CD4-positive, alpha-beta memory T cell (primary cell): ENCODE results near the gene PDPR. TPM values are rescaled to one million over a fixed set of nuclear protein-coding genes. Genes with fewer than 3 reads are reported as not detected.
"Not testable (repeated sequence)": the region's sequence is repeated elsewhere in the genome, so short reads cannot be mapped to it uniquely, and the experiment has no call there.

Experiments
- CTCF ChIA-PET: fragments of 350-600 bp; sonication (Branson Sonifier 250); formaldehyde crosslinking; loops from one replicate; lab custom pipeline; 2021; ENCODE audit warnings: inconsistent platforms; ENCODE audit not compliant: partially characterized antibody; lab: Charles Lee
- POLR2A ChIA-PET: fragments of 350-600 bp; sonication (Branson Sonifier 250); formaldehyde crosslinking; loops from one replicate; lab custom pipeline; 2021; ENCODE audit not compliant: partially characterized antibody; lab: Charles Lee
- DNase-seq, 5 donors: peaks; one replicate each; pipeline versions ENCODE4 v3.0.0 to v3.0.0-alpha.2; 2020 to 2022; ENCODE audit warnings: mixed read lengths in 1 of 5
- H3K27ac ChIP-seq: one replicate; pipeline ENCODE4 v1.7.0; 2013; ENCODE audit warnings: low read depth, low read length
- H3K27me3 ChIP-seq: 2 replicates; pipeline ENCODE4 v1.7.0; 2013; ENCODE audit warnings: mild to moderate bottlenecking, low read length, moderate library complexity; ENCODE audit not compliant: insufficient read depth
- H3K36me3 ChIP-seq: 2 replicates; pipeline ENCODE4 v1.7.0; 2013; ENCODE audit warnings: mild to moderate bottlenecking, low read length, moderate library complexity; ENCODE audit not compliant: insufficient read depth
- H3K4me1 ChIP-seq: 2 replicates; pipeline ENCODE4 v1.7.0; 2013; ENCODE audit warnings: mild to moderate bottlenecking, low read length, moderate library complexity; ENCODE audit not compliant: insufficient read depth
- H3K4me3 ChIP-seq, 2 donors: one replicate each; pipeline ENCODE4 v1.7.0; 2013; ENCODE audit warnings: low read length in 2 of 2, mild to moderate bottlenecking in 1 of 2
- H3K9me3 ChIP-seq, 2 donors: one replicate each; pipeline ENCODE4 v1.7.0; 2013; ENCODE audit warnings: low read length in 2 of 2, control low read depth in 1 of 2; ENCODE audit not compliant: control insufficient read depth in 1 of 2
- H3K27ac Mint-ChIP-seq, 7 donors: one replicate each; pipeline ENCODE4 v1.8.0; 2020 to 2021; ENCODE audit warnings: mixed read lengths in 7 of 7, mild to moderate bottlenecking in 6 of 7, inconsistent platforms in 3 of 7, moderate library complexity in 3 of 7
- H3K27me3 Mint-ChIP-seq, 2 donors: one replicate each; pipeline ENCODE4 v1.8.0; 2020 to 2021; ENCODE audit warnings: mixed read lengths in 2 of 2
- H3K36me3 Mint-ChIP-seq, 2 donors: one replicate each; pipeline ENCODE4 v1.8.0; 2020 to 2021; ENCODE audit warnings: mixed read lengths in 2 of 2, inconsistent platforms in 1 of 2, mild to moderate bottlenecking in 1 of 2
- H3K4me1 Mint-ChIP-seq, 4 donors: one replicate each; pipeline ENCODE4 v1.8.0; 2020 to 2021; ENCODE audit warnings: mixed read lengths in 4 of 4, mild to moderate bottlenecking in 1 of 4
- H3K4me3 Mint-ChIP-seq, 8 donors: one replicate each; pipeline ENCODE4 v1.8.0; 2020 to 2021; ENCODE audit warnings: mixed read lengths in 8 of 8, mild to moderate bottlenecking in 7 of 8, moderate library complexity in 6 of 8, inconsistent platforms in 3 of 8
- H3K9me3 Mint-ChIP-seq, 8 donors: one replicate each; pipeline ENCODE4 v1.8.0; 2020 to 2021; ENCODE audit warnings: mixed read lengths in 8 of 8, mild to moderate bottlenecking in 5 of 8, inconsistent platforms in 3 of 8, moderate library complexity in 1 of 8
- intact Hi-C: fragments of 100-400 bp; cut with micrococcal nuclease; formaldehyde crosslinking; loops from one replicate; pipeline ENCODE4 v1.15.1; 2023
- polyA plus RNA-seq, 2 donors: library from polyadenylated mRNA; unstranded; fragments of 300-500 nt; fragmentation: Illumina TruSeq; gene quantifications; one replicate each; pipeline ENCODE4 v1.2.3, GENCODE V29; 2021
- total RNA-seq, 2 experiments: library from RNA; stranded (reverse); gene quantifications; one replicate each; pipeline ENCODE4 v1.2.3, GENCODE V29; 2021

PDPR gene
- total and polyA plus RNA-seq, 4 experiments from 2014 or later: 4.4 to 37.0 (median 23.8) TPM

DNA sequence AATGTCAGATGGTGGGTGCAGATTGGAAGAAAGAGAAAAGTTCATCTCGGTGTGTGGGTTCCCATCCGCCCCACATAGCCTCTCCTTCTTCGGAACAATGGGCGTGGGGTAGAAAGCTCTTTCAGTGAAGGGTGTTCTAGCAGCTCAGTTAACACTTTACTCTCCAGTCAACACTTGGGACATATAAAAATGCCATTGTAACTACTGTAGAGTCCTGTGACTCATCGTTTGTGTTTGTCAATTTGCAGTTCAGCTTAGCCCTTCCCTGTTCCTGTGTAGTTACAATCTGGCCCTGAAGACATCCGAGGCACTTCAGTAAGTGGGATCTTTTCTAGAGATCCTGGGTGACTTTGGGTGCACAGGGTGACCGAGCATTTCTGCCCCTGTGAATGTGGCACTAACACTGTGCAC is 47.9 kb downstream of the PDPR start:
- Mint-ChIP-seq H3K27ac (peak overlapping the region in 3 of 7 donors; percentile 0 to 81 (median 9)), H3K4me1 (peaks cover 3 to 5% (median 4%) of the 10 kb centered on the region in 4 donors), H3K27me3 (no peaks in the 10 kb centered on the region), H3K9me3 (no peaks in the 10 kb centered on the region), H3K4me3 (no peak overlapping the region), H3K36me3 (peaks cover 2 to 9% of the 10 kb centered on the region in 2 donors)
- no peak overlapping the region for H3K4me3 ChIP-seq
- peaks cover 49% of the 10 kb centered on the region for H3K36me3 ChIP-seq
- intact Hi-C loops: loop anchor here (10.0 kb wide), 1 partner anchor 493 kb away; no protein-coding TSS in a partner anchor
- no peaks in the 10 kb centered on the region for H3K4me1 ChIP-seq
- no peak for DNase-seq
- CTCF ChIA-PET: interaction anchor here (0.8 to 1.4 kb wide), 2 partner anchors 10 to 492 kb away, joined by 3 to 8 read pairs; no protein-coding TSS in a partner anchor
- H3K27me3 ChIP-seq: no peaks in the 10 kb centered on the region
- H3K27ac ChIP-seq: no peak overlapping the region
- POLR2A ChIA-PET: no interaction called here
- no peaks in the 10 kb centered on the region for H3K9me3 ChIP-seq

- no peak overlapping the region for H3K27ac ChIP-seq
- Mint-ChIP-seq H3K27me3 (no peaks in the 10 kb centered on the region), H3K4me1 (peaks cover 3 to 5% (median 4%) of the 10 kb centered on the region in 4 donors), H3K9me3 (no peaks in the 10 kb centered on the region), H3K4me3 (no peak overlapping the region), H3K36me3 (peaks cover 2 to 9% of the 10 kb centered on the region in 2 donors), H3K27ac (peak overlapping the region in 1 of 7 donors; percentile 68)
- POLR2A ChIA-PET: no interaction called here
- DNase-seq: no peak
- intact Hi-C loops: loop anchor here (10.0 kb wide), 1 partner anchor 491 kb away; no protein-coding TSS in a partner anchor
- no peaks in the 10 kb centered on the region for H3K4me1 ChIP-seq
- CTCF ChIA-PET: interaction anchor here (1.4 to 2.0 kb wide), 3 partner anchors 11 to 489 kb away, joined by 3 to 8 read pairs (median 6); no protein-coding TSS in a partner anchor
- no peaks in the 10 kb centered on the region for H3K9me3 ChIP-seq
- H3K4me3 ChIP-seq: no peak overlapping the region
- no peaks in the 10 kb centered on the region for H3K27me3 ChIP-seq
- H3K36me3 ChIP-seq: peaks cover 33% of the 10 kb centered on the region
Measured at GRCh38 chr16:70163596-70163995, 49.5 kb downstream of the PDPR start.

- POLR2A ChIA-PET, H3K4me3 ChIP-seq, H3K27me3 Mint-ChIP-seq, CTCF ChIA-PET, H3K27ac Mint-ChIP-seq, H3K4me1 Mint-ChIP-seq, H3K9me3 Mint-ChIP-seq, H3K36me3 Mint-ChIP-seq, H3K27me3 ChIP-seq, H3K9me3 ChIP-seq, H3K36me3 ChIP-seq, DNase-seq, H3K4me3 Mint-ChIP-seq, H3K27ac ChIP-seq, H3K4me1 ChIP-seq: not testable (repeated sequence)
- intact Hi-C loops: loop anchor here (10.0 kb wide), 1 partner anchor 488 kb away; no protein-coding TSS in a partner anchor
Measured at GRCh38 chr16:70166688-70167087, 52.6 kb downstream of the PDPR start.

- not testable (repeated sequence) for H3K4me3 Mint-ChIP-seq
Measured at GRCh38 chr16:70173212-70173837, 59.2 kb downstream of the PDPR start, which contains the start of gene CLEC18C. Gene CLEC18C (plus strand): TSS chr16:70173787. CDS start chr16:70174279, 492 bp downstream.

DNA sequence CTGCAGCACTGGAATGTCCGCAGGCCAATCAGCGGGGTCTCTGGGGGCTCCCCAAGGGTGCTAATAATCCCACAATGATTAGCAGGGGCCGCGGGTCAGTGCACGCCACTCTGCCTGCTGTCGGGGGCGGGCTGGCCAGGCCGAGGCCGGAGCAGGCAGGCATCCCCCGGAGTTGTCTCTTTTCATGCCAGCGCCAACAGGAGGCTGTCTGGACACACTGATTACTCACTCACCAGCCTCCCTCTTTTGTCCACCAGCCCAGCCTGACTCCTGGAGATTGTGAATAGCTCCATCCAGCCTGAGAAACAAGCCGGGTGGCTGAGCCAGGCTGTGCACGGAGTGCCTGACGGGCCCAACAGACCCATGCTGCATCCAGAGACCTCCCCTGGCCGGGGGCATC is 59.8 kb downstream of the PDPR start:
- DNase-seq, H3K27me3 ChIP-seq, intact Hi-C loops, CTCF ChIA-PET, H3K36me3 Mint-ChIP-seq, H3K9me3 ChIP-seq, H3K9me3 Mint-ChIP-seq, H3K4me1 Mint-ChIP-seq, H3K36me3 ChIP-seq, H3K4me3 Mint-ChIP-seq, H3K4me1 ChIP-seq, H3K27ac ChIP-seq, H3K4me3 ChIP-seq, H3K27ac Mint-ChIP-seq, H3K27me3 Mint-ChIP-seq, POLR2A ChIA-PET: not testable (repeated sequence)

More at GRCh38 chr16:70173212-70173837, 59.2 kb downstream of the PDPR start, which contains the start of gene CLEC18C:
- H3K9me3 ChIP-seq, intact Hi-C loops, H3K4me1 ChIP-seq, H3K27me3 Mint-ChIP-seq, H3K9me3 Mint-ChIP-seq, H3K27ac Mint-ChIP-seq, H3K36me3 ChIP-seq, DNase-seq, H3K36me3 Mint-ChIP-seq, POLR2A ChIA-PET, H3K27ac ChIP-seq, CTCF ChIA-PET, H3K4me3 ChIP-seq, H3K4me1 Mint-ChIP-seq, H3K27me3 ChIP-seq: not testable (repeated sequence)

DNA sequence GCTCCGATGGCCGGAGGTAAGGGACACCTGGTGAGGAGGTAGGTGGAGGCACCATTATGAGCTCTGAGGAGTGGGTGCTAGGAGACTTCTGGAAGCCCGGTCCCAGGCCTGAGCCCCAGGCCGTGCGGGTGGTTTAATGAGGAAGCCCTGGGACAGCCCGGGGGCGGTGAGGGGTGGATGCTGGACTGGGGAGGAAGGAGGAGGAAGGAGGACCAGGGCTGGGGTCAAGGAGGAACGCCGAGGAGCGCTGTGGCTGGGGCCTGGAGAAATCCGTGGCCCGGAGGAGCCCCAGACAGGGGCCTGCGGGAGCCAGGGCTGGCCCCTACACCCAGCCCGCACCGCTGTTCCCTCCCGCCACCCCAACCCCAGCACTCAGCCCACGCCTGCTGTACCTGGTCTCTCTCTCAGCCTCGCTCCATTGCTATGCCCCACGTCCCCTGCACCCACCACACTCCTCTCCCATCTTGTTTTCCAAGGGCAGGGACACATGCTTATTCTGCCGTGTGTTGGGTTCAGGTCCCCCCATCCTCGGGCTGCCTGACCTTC is 60.3 kb downstream of the PDPR start:
- H3K4me3 ChIP-seq, H3K36me3 Mint-ChIP-seq, CTCF ChIA-PET, DNase-seq, H3K9me3 ChIP-seq, H3K27ac Mint-ChIP-seq, H3K27me3 ChIP-seq, H3K27ac ChIP-seq, H3K36me3 ChIP-seq, H3K4me3 Mint-ChIP-seq, H3K4me1 Mint-ChIP-seq, H3K9me3 Mint-ChIP-seq, H3K27me3 Mint-ChIP-seq, intact Hi-C loops, H3K4me1 ChIP-seq, POLR2A ChIA-PET: not testable (repeated sequence)

GRCh38 chr16:70187858-70188607 is 73.9 kb downstream of the PDPR start:
- POLR2A ChIA-PET, H3K27ac Mint-ChIP-seq, intact Hi-C loops: not testable (repeated sequence)

More at GRCh38 chr16:70187858-70188607, 73.9 kb downstream of the PDPR start:
- DNase-seq, H3K27ac ChIP-seq, H3K36me3 Mint-ChIP-seq, H3K9me3 ChIP-seq, H3K9me3 Mint-ChIP-seq, H3K4me1 Mint-ChIP-seq, H3K4me3 ChIP-seq, H3K27me3 ChIP-seq, CTCF ChIA-PET, H3K36me3 ChIP-seq, H3K4me3 Mint-ChIP-seq, H3K4me1 ChIP-seq, H3K27me3 Mint-ChIP-seq: not testable (repeated sequence)
